Ovary (tissue), 9 donors: ENCODE results near the gene DDX46. TPM values are rescaled to one million over a fixed set of nuclear protein-coding genes. Genes with fewer than 3 reads are reported as not detected.

ENCODE experiments used
- DNase-seq, 5 donors: peaks; one replicate each; pipeline ENCODE4 v3.0.0-alpha.2; 2019 to 2020
- H3K27ac ChIP-seq, 2 donors: fragments of 200-600 bp; one replicate each; pipeline versions ENCODE4 v1.5.1 to v1.8.0; 2019 to 2022
- H3K27me3 ChIP-seq: fragments of 200-600 bp; one replicate; pipeline ENCODE4 v1.8.0; 2022
- H3K36me3 ChIP-seq: fragments of 200-600 bp; sonication (generic); one replicate; pipeline ENCODE4 v1.5.1; 2019
- H3K4me1 ChIP-seq: one replicate; pipeline ENCODE4 v1.8.1; 2013; ENCODE audit warnings: mild to moderate bottlenecking, moderate library complexity; ENCODE audit not compliant: insufficient read depth
- H3K4me3 ChIP-seq: fragments of 200-600 bp; sonication (generic); one replicate; pipeline ENCODE4 v1.5.1; 2017
- H3K9me3 ChIP-seq, 2 donors: fragments of 200-600 bp in 1 of 2; sonication (generic) in 1 of 2; one replicate each; pipeline versions ENCODE4 v1.5.1 to v1.8.1; 2013 to 2019; ENCODE audit warnings: mild to moderate bottlenecking in 1 of 2, moderate library complexity in 1 of 2
- EP300 ChIP-seq: sonication (generic); formaldehyde crosslinking; IDR thresholded peaks from one replicate; pipeline ENCODE4 v1.6.1; 2017; ENCODE audit warnings: antibody characterized with exemption
- POLR2A ChIP-seq: fragments of 450-650 bp; IDR thresholded peaks from one replicate; pipeline ENCODE4 v1.6.1; 2017; ENCODE audit warnings: antibody characterized with exemption, mild to moderate bottlenecking, moderate library complexity
- WGBS, 3 donors: extraction: QIAGEN DNeasy Blood & Tissue Kit in 1 of 3; methylation state at CpG; one replicate each; pipeline versions ENCODE4 v1.1.5 to v1.1.7; 2013 to 2017; 5-methylcytosine and 5-hydroxymethylcytosine counted together
- intact Hi-C, 4 donors: fragments of 100-400 bp; cut with DNase I; formaldehyde crosslinking; loops; one replicate each; pipeline versions ENCODE4 v1.11.0 to v1.15.1; 2022 to 2023
- polyA plus RNA-seq, 2 donors: library from polyadenylated mRNA; stranded (reverse); fragments of 200-250 nt in 1 of 2; fragments of 350-450 nt in 1 of 2; fragmentation: Illumina TruSeq in 1 of 2; extraction: RNeasy Lipid Tissue Mini Kit (QIAGEN cat#74804) in 1 of 2; gene quantifications; one replicate each; pipeline ENCODE4 v1.2.3, GENCODE V29; 2013 to 2014
- total RNA-seq, 7 donors: library from RNA; depleted of rRNA in 2 of 7; stranded (reverse); fragments of >200 nt in 2 of 7; fragmentation: NEBNext Ultra II Directional in 3 of 7; extraction: Animal tissue kit (Norgen Biotek cat#: 25700) in 3 of 7; gene quantifications; one replicate each; pipeline versions ENCODE4 v1.1.0 to v1.2.4, GENCODE V29; 2016 to 2023
- TF ChIP-seq, protein P1 (sequence below), 3 donors: fragments of 450-650 bp in 2 of 3; fragments of 200-600 bp in 1 of 3; IDR thresholded peaks; one replicate each; pipeline versions ENCODE4 v1.5.1 to v1.8.0; 2016 to 2022; ENCODE audit warnings: antibody characterized with exemption in 3 of 3, mild to moderate bottlenecking in 1 of 3
- donor health status: DM: no; HTN: no; CAD: no; lungs with moderate emphysema.
- donor health status: DM: no; HTN: no; CAD: no.
- donor health status: Bipolar disorder and iron deficiency.
- donor health status: DM: yes; HTN: yes; CAD: no.
- donor health status: DM: no; HTN: no; CAD: no.
- donor health status: DM: yes; HTN: yes; CAD: no.

Gene DDX46
- total and polyA plus RNA-seq, 9 donors: 17.8 to 54.7 (median 40.2) TPM

DNA sequence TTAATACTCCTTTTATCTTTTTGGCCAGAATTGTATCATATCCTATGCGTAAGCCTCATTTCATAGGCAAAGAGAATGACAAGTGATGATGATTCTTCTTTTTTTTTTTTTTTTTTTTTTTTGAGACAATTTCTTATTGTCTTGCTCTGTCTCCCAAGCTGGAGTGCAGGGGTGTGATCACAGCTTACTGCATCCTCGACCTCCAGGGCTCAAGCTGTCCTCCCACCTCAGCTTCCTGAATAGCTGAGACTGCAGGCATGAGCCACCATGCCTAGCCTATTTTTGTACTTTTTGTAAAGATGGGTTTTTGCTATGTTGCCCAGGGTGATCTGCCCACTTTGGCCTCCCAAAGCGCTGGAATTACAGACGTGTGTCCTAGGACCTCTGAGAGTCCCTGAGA, 45.2 kb downstream of the DDX46 start:
- intact Hi-C loops: no loop called here
- Histone ChIP-seq H3K36me3 (no peaks in the 10 kb centered on the region), H3K4me3 (no peak overlapping the region), H3K27ac (no peak overlapping the region), H3K4me1 (no peaks in the 10 kb centered on the region), H3K27me3 (no peaks in the 10 kb centered on the region), H3K9me3 (no peaks in the 10 kb centered on the region)
- TF ChIP-seq, protein P1, sequence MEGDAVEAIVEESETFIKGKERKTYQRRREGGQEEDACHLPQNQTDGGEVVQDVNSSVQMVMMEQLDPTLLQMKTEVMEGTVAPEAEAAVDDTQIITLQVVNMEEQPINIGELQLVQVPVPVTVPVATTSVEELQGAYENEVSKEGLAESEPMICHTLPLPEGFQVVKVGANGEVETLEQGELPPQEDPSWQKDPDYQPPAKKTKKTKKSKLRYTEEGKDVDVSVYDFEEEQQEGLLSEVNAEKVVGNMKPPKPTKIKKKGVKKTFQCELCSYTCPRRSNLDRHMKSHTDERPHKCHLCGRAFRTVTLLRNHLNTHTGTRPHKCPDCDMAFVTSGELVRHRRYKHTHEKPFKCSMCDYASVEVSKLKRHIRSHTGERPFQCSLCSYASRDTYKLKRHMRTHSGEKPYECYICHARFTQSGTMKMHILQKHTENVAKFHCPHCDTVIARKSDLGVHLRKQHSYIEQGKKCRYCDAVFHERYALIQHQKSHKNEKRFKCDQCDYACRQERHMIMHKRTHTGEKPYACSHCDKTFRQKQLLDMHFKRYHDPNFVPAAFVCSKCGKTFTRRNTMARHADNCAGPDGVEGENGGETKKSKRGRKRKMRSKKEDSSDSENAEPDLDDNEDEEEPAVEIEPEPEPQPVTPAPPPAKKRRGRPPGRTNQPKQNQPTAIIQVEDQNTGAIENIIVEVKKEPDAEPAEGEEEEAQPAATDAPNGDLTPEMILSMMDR (IDR thresholded peaks at IDR 0.05): no peak
- TF ChIP-seq POLR2A: no peak
- 75 to 78% (median 76%) methylated on average over 4 of the region's 4 CpGs for WGBS, 3 donors
- no peak for DNase-seq

DNA sequence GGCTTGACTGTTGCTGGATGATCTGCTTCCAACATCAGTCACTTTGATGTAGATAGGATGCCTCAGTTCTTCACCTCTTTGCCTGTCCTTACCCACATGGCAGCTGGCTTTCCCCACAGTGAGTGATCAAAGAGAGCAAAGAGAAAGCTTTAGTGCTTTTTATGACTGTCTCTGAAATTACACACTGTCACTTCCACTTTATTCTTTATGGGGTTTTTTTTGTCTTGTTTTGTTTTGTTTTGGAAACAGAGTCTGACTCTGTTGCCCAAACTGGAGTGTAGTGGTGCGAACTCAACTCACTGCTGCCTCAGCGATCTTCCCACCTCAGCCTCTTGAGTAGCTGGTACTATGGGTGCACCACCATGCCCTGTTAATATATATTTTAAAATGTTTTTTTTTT, 54.8 kb downstream of the DDX46 start:
- Histone ChIP-seq H3K27ac (no peak overlapping the region), H3K4me3 (no peak overlapping the region), H3K36me3 (no peaks in the 10 kb centered on the region), H3K9me3 (no peaks in the 10 kb centered on the region), H3K27me3 (no peaks in the 10 kb centered on the region), H3K4me1 (no peaks in the 10 kb centered on the region)
- intact Hi-C loops: no loop called here
- no peak for DNase-seq
- TF ChIP-seq EP300 (no peak), POLR2A (no peak)
- TF ChIP-seq, protein P1 (IDR thresholded peaks at IDR 0.05): no peak
- WGBS, 3 donors: 97 to 98% (median 97%) methylated on average over 2 of the region's 2 CpGs

- intact Hi-C loops: no loop called here
- TF ChIP-seq EP300: no peak
- TF ChIP-seq POLR2A: no peak
- TF ChIP-seq, protein P1 (IDR thresholded peaks at IDR 0.05): no peak
- no peaks in the 10 kb centered on the region for H3K36me3 ChIP-seq
- no peak overlapping the region for H3K27ac ChIP-seq
- DNase-seq: no peak
- H3K4me1 ChIP-seq: no peaks in the 10 kb centered on the region
- H3K27me3 ChIP-seq: no peaks in the 10 kb centered on the region
- no peaks in the 10 kb centered on the region for H3K9me3 ChIP-seq
- H3K4me3 ChIP-seq: no peak overlapping the region
These were observed 55.2 kb downstream of the DDX46 start for GRCh38 chr5:134813827-134814226.

DNA sequence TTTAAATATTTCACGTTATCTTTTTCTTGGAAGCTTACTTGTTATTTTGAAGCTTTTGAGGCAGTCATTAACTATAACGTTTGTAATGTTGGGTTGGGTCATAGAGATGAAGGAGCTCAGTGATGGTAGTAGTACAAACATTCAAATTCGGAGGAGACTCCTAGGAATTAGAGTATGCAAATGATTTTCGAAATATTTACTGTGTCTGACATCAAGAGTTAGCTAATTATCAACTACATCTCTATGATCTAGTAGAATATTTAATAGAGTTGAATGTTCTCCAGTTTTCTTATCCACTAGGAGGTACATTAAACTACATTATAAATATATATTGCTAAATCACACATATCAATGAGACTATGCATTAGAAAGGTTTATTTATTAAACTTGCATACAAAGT, 58.4 kb downstream of the DDX46 start:
- no peaks in the 10 kb centered on the region for H3K4me1 ChIP-seq
- TF ChIP-seq, protein P1 (IDR thresholded peaks at IDR 0.05): no peak
- TF ChIP-seq EP300: no peak
- no peak for TF ChIP-seq POLR2A
- no peak overlapping the region for H3K4me3 ChIP-seq
- no peak for DNase-seq
- H3K27ac ChIP-seq: no peak overlapping the region
- WGBS, 3 donors: 83 to 86% (median 86%) methylated on average over 4 of the region's 4 CpGs
- H3K36me3 ChIP-seq: no peaks in the 10 kb centered on the region
- intact Hi-C loops: no loop called here
- no peaks in the 10 kb centered on the region for H3K9me3 ChIP-seq
- no peaks in the 10 kb centered on the region for H3K27me3 ChIP-seq

- no peaks in the 10 kb centered on the region for H3K36me3 ChIP-seq
- no peak overlapping the region for H3K4me3 ChIP-seq
- TF ChIP-seq POLR2A (no peak), EP300 (no peak)
- H3K4me1 ChIP-seq: no peaks in the 10 kb centered on the region
- no peaks in the 10 kb centered on the region for H3K9me3 ChIP-seq
- 88 to 94% (median 89%) methylated on average over 4 of the region's 4 CpGs for WGBS, 3 donors
- DNase-seq: no peak
- H3K27ac ChIP-seq: no peak overlapping the region
- intact Hi-C loops: no loop called here
- no peaks in the 10 kb centered on the region for H3K27me3 ChIP-seq
These were observed 60.2 kb downstream of the DDX46 start for GRCh38 chr5:134818776-134819175.
